Placental epithelial cell (primary cell): ENCODE results near the gene ZCCHC8. TPM values are rescaled to one million over a fixed set of nuclear protein-coding genes. Genes with fewer than 3 reads are reported as not detected.

Experiments used
- small RNA-seq: library from RNA; depleted of rRNA; stranded (forward); fragments of <200 nt; gene quantifications from one replicate; pipeline ENCODE3, GENCODE V24; 2012
- total RNA-seq: library from RNA; depleted of rRNA; stranded (reverse); fragments of >200 nt; gene quantifications from 2 replicates; pipeline ENCODE4 v1.2.3, GENCODE V29; 2012

The ZCCHC8 gene
- 18.5 and 20.8 TPM in 2 replicates for total RNA-seq

DNA sequence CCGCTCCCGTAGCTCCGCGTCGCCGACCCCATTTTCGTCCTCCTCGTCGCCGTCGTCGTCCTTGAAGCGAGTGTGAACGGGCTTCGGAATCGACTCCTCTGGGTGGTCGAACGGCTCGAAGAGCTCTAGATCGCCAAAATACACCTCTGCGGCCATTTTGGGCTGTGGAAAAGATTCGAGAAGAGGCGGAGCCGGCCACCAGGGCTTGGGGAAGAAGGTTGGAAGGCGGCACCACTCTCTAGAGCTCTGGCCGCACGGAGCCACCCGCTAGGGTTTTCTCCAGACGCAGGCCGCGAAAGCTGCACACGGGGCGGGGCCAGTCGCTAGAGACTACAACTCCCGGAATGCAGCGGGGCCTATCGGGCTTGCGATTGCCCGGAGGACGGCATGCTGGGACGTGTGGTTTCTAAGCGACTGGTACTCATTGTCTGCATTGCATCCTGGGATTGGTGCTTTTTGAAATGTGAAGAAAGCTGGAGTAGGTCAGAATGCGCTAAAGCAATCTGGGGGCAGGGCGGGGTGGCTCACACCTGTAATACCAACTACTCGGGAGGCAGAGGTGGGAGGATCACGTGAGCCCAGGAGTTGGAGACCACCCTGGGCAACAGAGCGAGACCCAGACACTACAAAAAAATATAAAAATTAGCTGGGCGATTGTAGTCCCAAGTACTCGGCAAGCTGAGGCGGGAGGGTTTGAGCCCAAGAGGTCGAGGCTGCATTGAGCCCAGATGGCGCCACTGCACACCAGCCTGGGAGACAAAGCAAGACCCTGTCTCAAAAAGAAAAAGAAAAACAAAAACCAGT is at the start of gene ZCCHC8:
ZCCHC8 (minus strand) TSS at position 248 of the 804 bp plus-strand sequence; CDS start at position 156, 92 bp downstream.

DNA sequence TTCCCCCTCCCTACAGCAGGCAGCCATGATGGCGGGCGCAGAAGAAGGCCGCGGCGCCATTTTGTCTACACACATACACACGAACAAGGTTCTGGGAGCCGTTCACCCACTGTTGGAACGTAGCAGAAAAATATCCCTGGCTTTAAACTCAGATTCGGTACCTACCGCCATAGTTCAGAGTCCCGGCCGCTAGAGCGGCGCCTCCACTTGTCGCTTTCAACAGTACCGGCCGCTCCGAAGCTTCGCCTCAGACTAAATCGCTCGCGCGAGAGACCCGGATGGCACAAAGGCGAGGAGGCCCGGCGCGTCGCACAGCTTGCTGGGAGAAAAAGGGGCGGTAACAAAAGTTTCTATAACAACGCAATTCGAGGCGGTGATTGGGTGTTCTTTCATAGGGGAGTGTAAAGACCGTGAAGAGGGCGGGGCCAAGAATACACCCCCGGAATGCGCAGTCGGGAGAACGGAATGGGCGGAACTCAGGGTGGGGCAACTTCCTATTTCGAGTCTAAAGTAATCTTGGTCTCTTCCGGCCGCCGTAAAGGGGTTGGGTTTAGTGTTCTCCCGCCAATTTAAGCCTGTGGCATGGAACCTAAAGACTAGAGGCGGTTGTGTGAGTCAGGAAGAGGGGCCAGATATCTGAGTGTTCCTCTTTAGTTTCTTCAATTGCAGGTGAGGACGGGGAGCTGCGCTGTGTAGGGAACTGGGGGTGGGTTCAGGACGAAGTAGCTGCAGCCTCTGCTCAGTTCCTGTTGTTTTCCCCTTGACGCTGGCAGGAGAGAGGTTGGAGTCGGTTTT is 26.1 kb upstream of the ZCCHC8 start, which contains the start of the genes KNTC1 and RSRC2:
KNTC1 (plus strand) TSS at position 567 of the 795 bp plus-strand sequence. CDS start 2,815 bp downstream, outside the sequence.
RSRC2 (minus strand) TSS at position 254 of the 795 bp plus-strand sequence; CDS start at position 171, 83 bp downstream.

DNA sequence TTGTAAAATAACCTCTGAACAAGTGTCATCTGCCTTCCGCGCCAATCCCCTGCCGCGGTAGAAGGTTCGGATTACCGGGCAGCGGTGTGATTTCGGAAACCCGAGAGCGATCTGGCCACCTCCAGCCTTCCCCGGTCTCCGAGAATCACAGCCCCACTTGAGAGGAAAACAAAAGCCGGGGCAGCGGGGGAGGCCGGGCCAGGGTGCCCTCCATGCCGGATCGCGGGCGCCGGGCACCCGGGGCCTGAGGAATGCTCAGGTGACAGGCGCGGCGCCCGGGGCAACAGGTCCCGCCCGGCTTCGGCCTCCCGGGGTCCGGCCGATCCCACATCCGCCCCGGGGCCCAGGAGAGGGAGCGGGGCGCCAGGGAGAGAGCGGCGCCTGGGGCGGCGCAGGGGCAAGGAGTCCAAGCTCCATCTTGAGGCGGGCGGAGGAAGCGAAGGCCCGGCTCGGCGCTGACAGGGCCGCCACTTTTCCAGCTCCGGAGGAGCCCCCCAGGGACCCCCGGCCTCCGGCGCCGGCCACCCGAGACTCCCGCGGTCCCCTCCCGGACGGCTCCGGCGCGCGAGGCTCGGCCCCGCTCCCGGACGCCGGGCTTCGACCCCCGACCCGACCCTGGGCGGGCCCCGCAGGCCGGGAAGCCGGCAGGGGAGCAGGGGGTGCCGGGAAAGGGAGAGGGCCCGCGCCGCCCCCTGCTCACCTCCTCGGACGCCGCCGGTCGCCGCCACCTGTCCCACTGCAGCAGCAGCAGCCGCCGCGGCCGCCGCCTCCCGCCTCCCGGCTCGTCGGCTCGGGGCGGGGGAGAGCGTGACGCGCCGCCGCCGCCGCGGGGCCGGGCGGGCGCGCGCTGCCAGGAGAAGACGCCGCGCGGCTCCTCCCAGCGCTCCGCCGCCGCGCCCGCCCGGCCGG is 78.7 kb downstream of the ZCCHC8 start, which contains the start of gene CLIP1:
CLIP1 (minus strand) TSS at position 849 of the 909 bp plus-strand sequence. CDS start 42,217 bp downstream, outside the sequence.

Small RNA genes within 50 kb of the gene (small RNA-seq; reads per million reads assigned to genes)
- not detected for gene RF00411

Other genes with a start within 250 kb of the ZCCHC8 start
- gene VPS33A, start 234.4 kb downstream of the ZCCHC8 start, total RNA-seq = 24.3 and 27.2 TPM in 2 replicates
- 55.6 and 82.4 TPM in 2 replicates for gene CLIP1, start 78.3 kb downstream of the ZCCHC8 start, total RNA-seq
- 34.7 and 51.4 TPM in 2 replicates for gene RSRC2, start 26.0 kb upstream of the ZCCHC8 start, total RNA-seq
- 14.9 and 20.0 TPM in 2 replicates for gene KNTC1, start 26.3 kb upstream of the ZCCHC8 start, total RNA-seq
- gene HCAR2, start 202.4 kb upstream of the ZCCHC8 start, total RNA-seq = 0.39 and 0.54 TPM in 2 replicates
- gene HCAR3, start 215.9 kb upstream of the ZCCHC8 start, total RNA-seq = not detected in 2 replicates
- under 0.01 and 0.11 TPM in 2 replicates for gene HCAR1, start 229.9 kb upstream of the ZCCHC8 start, total RNA-seq